Stimulated activated CD8-positive, alpha-beta memory T cell treated with anti-CD3 and anti-CD28 coated beads, Interleukin-15, amount 100 ng/mL, for 24 hours (primary cell): ENCODE data around the gene CHRNA3.
"Not testable (repeated sequence)": the region's sequence is repeated elsewhere in the genome, so short reads cannot be mapped to it uniquely, and the experiment has no call there.

Experiments
- DNase-seq: peaks from one replicate; pipeline ENCODE4 v3.0.0-alpha.2; 2020; ENCODE audit warnings: low read depth

Gene CHRNA3

DNA sequence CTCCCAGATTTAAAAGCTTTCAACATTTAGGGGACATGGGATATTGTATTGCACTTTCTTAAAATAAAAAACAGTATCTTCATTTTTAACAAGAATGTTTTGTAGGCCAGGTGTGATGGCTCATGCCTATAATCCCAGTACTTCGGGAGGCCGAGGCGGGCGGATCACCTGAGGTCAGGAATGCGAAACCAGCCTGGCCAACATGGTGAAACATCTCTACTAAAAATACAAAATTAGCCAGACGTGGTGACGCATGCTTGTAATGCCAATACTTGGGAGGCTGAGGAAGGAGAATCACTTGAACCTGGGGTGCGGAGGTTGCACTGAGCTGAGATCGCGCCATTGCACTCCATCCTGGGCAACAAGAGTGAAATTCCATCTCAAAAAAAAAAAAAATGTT lies 60.6 kb downstream of the CHRNA3 start:
- not testable (repeated sequence) for DNase-seq

GRCh38 chr15:78552597-78552996 lies 68.2 kb downstream of the CHRNA3 start:
- DNase-seq: no peak

- DNase-seq: no peak
Measured at GRCh38 chr15:78551902-78552301, 68.9 kb downstream of the CHRNA3 start.

GRCh38 chr15:78550815-78551214 lies 70.0 kb downstream of the CHRNA3 start:
- no peak for DNase-seq

GRCh38 chr15:78550194-78550593 lies 70.6 kb downstream of the CHRNA3 start:
- DNase-seq: no peak
